Measurements from ENCODE around the gene ZNF133. TPM values are rescaled to one million over a fixed set of nuclear protein-coding genes. Genes with fewer than 3 reads are reported as not detected.
"Not testable (repeated sequence)": the region's sequence is repeated elsewhere in the genome, so short reads cannot be mapped to it uniquely, and the experiment has no call there.

The ZNF133 gene
- total RNA-seq, 8 experiments from 2014 or later = 13.8 to 25.5 (median 18.6) TPM

DNA sequence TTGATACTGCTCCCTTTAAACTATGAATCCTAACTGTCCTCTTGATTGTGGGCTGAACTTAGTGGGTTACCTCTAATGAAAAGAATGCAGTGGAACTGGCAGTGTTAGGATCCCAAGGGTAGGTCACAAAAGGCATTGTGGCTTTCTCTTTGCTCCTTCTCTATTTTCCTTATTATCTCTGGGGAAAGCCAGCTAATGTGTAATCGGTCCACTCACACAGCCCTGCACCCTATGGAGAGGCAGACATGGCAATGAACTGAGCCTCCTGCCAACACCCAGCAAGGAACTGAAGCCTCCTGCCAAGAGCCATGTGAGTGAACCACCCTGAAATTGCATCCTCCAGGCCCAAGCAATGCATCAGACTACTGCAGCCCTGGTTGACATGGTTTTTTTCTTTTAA lies 24.6 kb upstream of the ZNF133 start:
- WGBS, 10 experiments = 0 to 20% (median 0%) methylated on average over 1 of the region's 1 CpG; no CpG with 5 or more reads in 4 of the 10 experiments
- in situ Hi-C loops (cut with MboI; ENCODE audit: low pct_unique_long_range_greater_than_20kb in 2 of 9, low sequenced_read_pairs in 9 of 9, unreplicated experiment in 9 of 9) = loop anchor here in 2 of 9 experiments (25.0 kb wide), 2 partner anchors 226 to 251 kb away; no protein-coding TSS in a partner anchor
- Histone ChIP-seq H3K27ac (no peak overlapping the region), H3K4me3 (no peak overlapping the region), H3K4me1 (replicated peaks in 1 of 2) (peaks cover 8 to 9% of the 10 kb centered on the region in 2 donors)
- ATAC-seq (replicated peaks in 6 of 8) = peak in 2 of 8 experiments; percentile 49 to 87

DNA sequence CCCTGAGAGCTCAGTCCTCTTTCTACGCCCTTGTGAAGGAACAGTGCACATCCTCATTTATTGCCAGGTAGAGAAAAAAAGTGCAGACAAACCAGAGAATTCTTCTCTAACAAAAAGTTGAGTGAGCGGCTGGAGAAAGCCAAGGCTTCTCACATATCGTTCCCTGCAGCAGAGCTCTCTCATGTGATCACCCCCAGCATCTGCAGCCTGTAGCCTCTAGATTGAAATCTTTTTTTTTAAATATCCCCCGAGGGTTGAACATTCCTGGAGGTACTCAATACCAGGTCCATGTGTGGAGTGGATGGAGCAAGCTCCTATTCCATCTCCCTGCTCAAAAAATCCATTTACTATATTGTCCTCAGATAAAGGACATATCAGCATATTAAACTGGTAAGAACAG lies 22.9 kb upstream of the ZNF133 start:
- H3K4me3 ChIP-seq = no peak overlapping the region
- 0 to 83% (median 41%) methylated on average over 1 to 4 of the region's 4 CpGs; no CpG with 5 or more reads in 1 of the 10 experiments for WGBS, 10 experiments
- H3K27ac ChIP-seq = no peak overlapping the region
- peak in 2 of 8 experiments; percentile 40 to 92 for ATAC-seq (replicated peaks in 6 of 8)
- in situ Hi-C loops (cut with MboI; ENCODE audit: low pct_unique_long_range_greater_than_20kb in 2 of 9, low sequenced_read_pairs in 9 of 9, unreplicated experiment in 9 of 9) = loop anchor here in 2 of 9 experiments (25.0 kb wide), 2 partner anchors 228 to 253 kb away; no protein-coding TSS in a partner anchor
- H3K4me1 ChIP-seq (replicated peaks in 1 of 2) = peaks cover 8 to 9% of the 10 kb centered on the region in 2 donors

DNA sequence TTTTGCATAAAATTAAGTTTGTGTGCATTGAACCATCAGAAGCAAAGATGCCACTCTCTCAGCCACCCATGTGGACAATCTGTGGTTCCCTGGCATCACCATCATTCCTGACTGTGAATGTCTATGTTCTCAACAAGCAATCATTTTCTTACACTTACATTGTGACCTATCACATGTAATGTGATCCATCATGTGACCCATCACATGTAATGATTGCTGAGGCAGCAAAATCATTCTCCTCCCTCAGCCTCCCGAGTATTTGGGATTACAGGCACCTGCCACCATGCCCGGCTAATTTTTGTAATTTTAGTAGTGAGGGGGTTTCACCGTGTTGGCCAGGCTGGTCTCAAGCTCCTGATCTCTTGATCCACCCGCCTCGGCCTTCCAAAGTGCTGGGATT lies 22.0 kb upstream of the ZNF133 start:
- no peak overlapping the region for H3K27ac ChIP-seq
- WGBS, 10 experiments = 6 to 70% methylated on average over 3 to 4 of the region's 5 CpGs; no CpG with 5 or more reads in 8 of the 10 experiments
- H3K4me3 ChIP-seq = no peak overlapping the region
- peaks cover 8 to 9% of the 10 kb centered on the region in 2 donors for H3K4me1 ChIP-seq (replicated peaks in 1 of 2)
- ATAC-seq (replicated peaks in 6 of 8) = no peak
- in situ Hi-C loops (cut with MboI; ENCODE audit: low pct_unique_long_range_greater_than_20kb in 2 of 9, low sequenced_read_pairs in 9 of 9, unreplicated experiment in 9 of 9) = loop anchor here in 2 of 9 experiments (25.0 kb wide), 2 partner anchors 229 to 254 kb away; no protein-coding TSS in a partner anchor

DNA sequence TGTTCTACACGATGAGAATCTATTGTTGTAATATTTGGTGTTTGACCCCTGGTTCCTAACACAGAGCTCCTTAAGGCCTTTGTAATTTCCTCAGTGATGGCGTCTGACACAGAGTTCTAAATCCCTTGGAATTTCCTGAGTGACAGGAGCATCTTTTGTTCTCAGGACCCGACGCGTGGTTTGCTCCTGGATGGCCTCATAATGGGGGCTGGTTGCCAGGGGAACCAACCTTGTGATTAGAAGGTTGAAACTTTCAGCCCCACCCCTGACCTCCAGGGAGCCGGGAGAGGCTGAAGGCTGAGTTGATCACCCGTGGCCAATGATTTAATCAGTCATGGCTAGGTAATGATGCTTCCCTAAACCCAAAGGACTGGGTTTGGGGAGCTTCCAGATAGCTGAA lies 20.5 kb upstream of the ZNF133 start:
- H3K4me3 ChIP-seq = no peak overlapping the region
- peak in 5 of 8 experiments; percentile 19 to 70 (median 32) for ATAC-seq (replicated peaks in 6 of 8)
- in situ Hi-C loops (cut with MboI; ENCODE audit: low pct_unique_long_range_greater_than_20kb in 2 of 9, low sequenced_read_pairs in 9 of 9, unreplicated experiment in 9 of 9) = loop anchor here in 2 of 9 experiments (25.0 kb wide), 2 partner anchors 231 to 256 kb away; no protein-coding TSS in a partner anchor
- H3K27ac ChIP-seq = no peak overlapping the region
- WGBS, 10 experiments = 0 to 60% (median 0%) methylated on average over 1 to 5 of the region's 7 CpGs; no CpG with 5 or more reads in 3 of the 10 experiments
- peaks cover 8 to 9% of the 10 kb centered on the region in 2 donors for H3K4me1 ChIP-seq (replicated peaks in 1 of 2)

DNA sequence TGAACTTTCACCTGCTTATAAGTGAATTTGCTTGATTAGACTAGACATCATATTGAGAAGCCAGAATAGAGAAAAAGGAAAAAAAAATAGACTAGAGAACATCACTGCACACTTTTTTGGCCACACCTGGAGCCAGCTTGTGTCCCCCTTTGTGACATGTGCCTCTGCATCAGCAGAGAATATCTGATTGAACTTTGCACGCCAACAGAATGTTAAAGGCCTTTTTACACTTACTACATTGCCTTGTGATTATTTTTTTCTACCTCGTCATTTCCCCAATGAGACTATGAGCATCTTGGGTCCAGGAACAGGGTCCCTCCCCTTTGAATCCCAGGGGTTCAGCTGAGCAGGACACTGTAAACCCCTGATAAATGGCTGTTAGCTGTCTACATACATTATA lies 17.2 kb upstream of the ZNF133 start:
- no peak overlapping the region for H3K4me3 ChIP-seq
- H3K27ac ChIP-seq = no peak overlapping the region
- in situ Hi-C loops (cut with MboI; ENCODE audit: low pct_unique_long_range_greater_than_20kb in 2 of 9, low sequenced_read_pairs in 9 of 9, unreplicated experiment in 9 of 9) = loop anchor here in 2 of 9 experiments (25.0 kb wide), 2 partner anchors 234 to 259 kb away; no protein-coding TSS in a partner anchor
- ATAC-seq (replicated peaks in 6 of 8) = no peak
- WGBS, 10 experiments = 19 to 100% (median 80%) methylated on average over 1 to 2 of the region's 2 CpGs; no CpG with 5 or more reads in 4 of the 10 experiments
- peaks cover 8 to 9% of the 10 kb centered on the region in 2 donors for H3K4me1 ChIP-seq (replicated peaks in 1 of 2)

DNA sequence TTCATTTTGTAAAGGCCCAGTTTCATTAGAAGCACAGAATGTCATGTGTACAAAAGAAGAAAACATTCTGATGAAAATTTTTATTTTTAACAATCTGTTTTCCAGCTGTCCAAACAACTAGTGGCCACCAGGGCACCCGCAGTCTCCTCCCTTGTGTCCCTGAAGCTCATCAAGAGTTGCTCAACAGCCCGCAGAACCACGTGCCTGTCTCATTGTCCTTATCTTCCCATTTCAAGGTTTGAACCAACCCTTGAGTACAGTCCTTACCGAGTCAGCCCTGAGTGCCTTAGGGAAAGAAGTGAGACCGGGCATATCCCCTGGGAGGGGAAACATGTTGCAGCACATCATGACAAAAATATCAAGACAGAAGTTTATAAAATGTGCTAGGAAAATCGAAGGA lies 15.9 kb upstream of the ZNF133 start:
- in situ Hi-C loops (cut with MboI; ENCODE audit: low pct_unique_long_range_greater_than_20kb in 2 of 9, low sequenced_read_pairs in 9 of 9, unreplicated experiment in 9 of 9) = loop anchor here in 2 of 9 experiments (25.0 kb wide), 2 partner anchors 235 to 260 kb away; no protein-coding TSS in a partner anchor
- WGBS, 10 experiments = 4 to 80% (median 69%) methylated on average over 3 to 6 of the region's 6 CpGs; no CpG with 5 or more reads in 1 of the 10 experiments

DNA sequence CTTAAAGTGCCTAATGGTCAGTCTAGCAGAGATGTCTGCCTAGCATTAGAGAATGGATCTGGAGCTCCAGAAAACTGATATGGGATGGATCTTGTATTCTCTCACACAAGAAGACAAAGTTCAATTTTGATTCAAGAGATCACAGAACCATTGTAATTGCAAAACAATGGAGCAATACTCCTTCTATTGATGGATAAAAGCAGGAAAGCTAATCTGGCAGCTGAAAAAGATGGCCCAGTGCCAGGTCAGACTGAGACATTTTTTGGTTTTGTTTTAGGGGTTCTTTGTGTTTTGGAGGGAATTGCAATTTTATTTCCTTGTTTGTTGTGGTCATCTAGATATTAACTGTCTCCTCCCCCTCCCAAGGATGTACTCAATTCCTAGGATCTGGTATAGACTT lies 14.6 kb upstream of the ZNF133 start:
- Histone ChIP-seq H3K4me3 (no peak overlapping the region), H3K27ac (no peak overlapping the region), H3K4me1 (replicated peaks in 1 of 2) (no peaks in the 10 kb centered on the region)
- ATAC-seq (replicated peaks in 6 of 8) = no peak
- in situ Hi-C loops (cut with MboI; ENCODE audit: low pct_unique_long_range_greater_than_20kb in 2 of 9, low sequenced_read_pairs in 9 of 9, unreplicated experiment in 9 of 9) = loop anchor here in 2 of 9 experiments (25.0 kb wide), 2 partner anchors 236 to 261 kb away; no protein-coding TSS in a partner anchor

More for the DNA sequence above, 15.9 kb upstream of the ZNF133 start:
- no peak overlapping the region for H3K4me3 ChIP-seq
- peak in 3 of 8 experiments; percentile 49 to 86 (median 79) for ATAC-seq (replicated peaks in 6 of 8)
- peaks cover 7% of the 10 kb centered on the region in 2 donors for H3K4me1 ChIP-seq (replicated peaks in 1 of 2)
- H3K27ac ChIP-seq = no peak overlapping the region

DNA sequence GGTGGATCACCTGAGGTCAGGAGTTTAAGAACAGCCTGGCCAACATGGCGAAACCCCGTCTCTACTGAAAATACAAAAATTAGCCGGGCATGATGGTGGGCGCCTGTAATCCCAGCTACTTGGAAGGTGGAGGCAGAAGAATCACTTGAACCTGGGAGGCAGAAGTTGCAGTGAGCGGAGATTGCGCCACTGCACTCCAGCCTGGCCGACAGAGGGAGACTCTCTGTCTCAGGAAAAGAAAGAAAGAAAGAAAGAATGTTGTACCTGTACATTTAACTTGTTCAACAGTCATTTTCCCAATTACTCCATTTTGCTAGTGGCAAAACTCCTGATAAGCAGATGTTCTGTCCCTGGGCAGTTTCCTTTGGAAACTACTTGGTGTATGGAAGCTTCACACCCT lies 12.4 kb upstream of the ZNF133 start:
- H3K4me1 ChIP-seq (replicated peaks in 1 of 2); H3K4me3 ChIP-seq; ATAC-seq (replicated peaks in 6 of 8); in situ Hi-C loops (cut with MboI; ENCODE audit: low pct_unique_long_range_greater_than_20kb in 2 of 9, low sequenced_read_pairs in 9 of 9, unreplicated experiment in 9 of 9); H3K27ac ChIP-seq: not testable (repeated sequence)
- 60 to 100% (median 90%) methylated on average over 1 to 7 of the region's 7 CpGs; no CpG with 5 or more reads in 4 of the 10 experiments for WGBS, 10 experiments

DNA sequence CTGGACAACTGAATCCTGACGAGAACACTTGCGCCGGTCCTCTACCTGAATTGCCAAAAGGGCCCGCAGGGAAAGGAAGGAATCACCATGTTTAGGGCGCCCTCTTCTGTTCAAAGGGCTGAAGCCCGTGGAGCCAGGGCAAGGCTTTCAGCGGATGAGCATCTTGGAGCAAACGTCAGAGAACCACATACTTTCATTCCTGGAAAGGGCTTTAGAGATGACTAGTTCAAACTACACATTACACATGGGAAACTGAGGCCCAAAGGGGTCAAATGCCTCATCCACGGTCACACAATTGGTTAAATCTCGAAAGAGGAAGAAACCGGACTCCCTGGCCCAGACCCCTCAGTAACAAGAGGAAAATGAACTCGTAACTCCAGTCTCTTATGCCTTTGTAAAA lies 11.5 kb upstream of the ZNF133 start:
- H3K4me1 ChIP-seq (replicated peaks in 1 of 2) = no peaks in the 10 kb centered on the region
- peak; percentile 61 to 98 (median 82) for ATAC-seq (replicated peaks in 6 of 8)
- WGBS, 10 experiments = 6 to 38% (median 19%) methylated on average over 5 to 12 of the region's 12 CpGs
- H3K4me3 ChIP-seq = no peak overlapping the region
- in situ Hi-C loops (cut with MboI; ENCODE audit: low pct_unique_long_range_greater_than_20kb in 2 of 9, low sequenced_read_pairs in 9 of 9, unreplicated experiment in 9 of 9) = no loop called here
- no peak overlapping the region for H3K27ac ChIP-seq

DNA sequence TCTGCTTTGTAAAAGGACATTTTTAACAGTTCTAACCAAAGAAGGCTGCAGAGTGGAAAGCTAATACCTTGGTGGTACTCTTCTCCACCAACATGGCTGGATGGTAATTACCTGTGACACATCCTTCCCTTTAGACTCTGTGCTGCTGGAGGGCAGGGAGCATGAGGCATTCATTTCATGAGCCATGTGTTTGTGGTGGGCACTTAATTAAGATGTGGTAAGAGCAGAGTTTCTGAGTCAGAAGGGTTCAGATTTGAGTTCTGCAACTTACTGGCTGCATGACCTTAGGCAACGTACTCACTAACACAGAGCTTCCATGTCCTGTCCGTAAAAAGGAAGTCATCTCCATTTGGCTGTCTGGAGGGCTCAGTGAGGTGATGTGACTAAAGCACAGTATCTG lies 9.1 kb upstream of the ZNF133 start:
- no peak overlapping the region for H3K4me3 ChIP-seq
- no peaks in the 10 kb centered on the region for H3K4me1 ChIP-seq (replicated peaks in 1 of 2)
- 39 to 100% (median 75%) methylated on average over 1 to 2 of the region's 2 CpGs; no CpG with 5 or more reads in 5 of the 10 experiments for WGBS, 10 experiments
- no peak overlapping the region for H3K27ac ChIP-seq
- in situ Hi-C loops (cut with MboI; ENCODE audit: low pct_unique_long_range_greater_than_20kb in 2 of 9, low sequenced_read_pairs in 9 of 9, unreplicated experiment in 9 of 9) = no loop called here
- no peak for ATAC-seq (replicated peaks in 6 of 8)

DNA sequence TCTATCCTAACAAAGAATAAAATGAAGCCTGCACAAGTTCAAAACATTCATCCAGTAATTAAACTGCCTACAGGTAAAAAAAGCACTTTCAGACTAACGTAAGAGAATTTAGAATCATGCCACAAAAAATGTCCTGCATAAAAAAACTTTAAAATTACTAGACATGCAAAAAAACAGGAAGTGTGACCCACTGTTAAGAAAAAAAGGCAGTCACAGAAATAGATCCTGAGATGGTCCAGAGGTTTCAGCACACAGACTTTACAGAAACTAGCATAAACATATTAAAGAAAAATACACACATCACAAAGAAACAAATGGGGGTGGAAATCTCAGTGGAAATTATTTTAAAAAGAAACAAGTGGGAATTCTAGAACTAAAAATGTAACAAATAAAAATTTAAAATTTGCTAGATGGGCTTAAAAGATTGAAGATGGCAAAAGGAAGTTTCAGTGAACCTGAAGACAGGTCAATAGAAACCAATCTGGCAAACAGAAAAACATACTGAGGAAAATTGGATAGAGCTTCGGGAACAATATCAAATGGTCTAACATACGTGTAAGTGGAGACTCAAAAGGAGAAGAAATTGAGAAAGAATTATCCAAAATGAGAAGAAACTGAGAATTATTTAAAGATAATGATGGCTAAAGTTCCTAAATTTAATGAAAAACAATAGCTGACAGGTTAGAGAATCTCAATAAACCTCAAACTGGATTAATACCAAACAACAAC lies 3.4 kb upstream of the ZNF133 start:
- 0 to 82% (median 44%) methylated on average over 1 to 3 of the region's 3 CpGs for WGBS, 10 experiments
- peaks cover 6 to 10% of the 10 kb centered on the region in 2 donors for H3K4me1 ChIP-seq (replicated peaks in 1 of 2)
- ATAC-seq (replicated peaks in 6 of 8) = no peak
- no peak overlapping the region for H3K4me3 ChIP-seq
- in situ Hi-C loops (cut with MboI; ENCODE audit: low pct_unique_long_range_greater_than_20kb in 2 of 9, low sequenced_read_pairs in 9 of 9, unreplicated experiment in 9 of 9) = no loop called here
- no peak overlapping the region for H3K27ac ChIP-seq

DNA sequence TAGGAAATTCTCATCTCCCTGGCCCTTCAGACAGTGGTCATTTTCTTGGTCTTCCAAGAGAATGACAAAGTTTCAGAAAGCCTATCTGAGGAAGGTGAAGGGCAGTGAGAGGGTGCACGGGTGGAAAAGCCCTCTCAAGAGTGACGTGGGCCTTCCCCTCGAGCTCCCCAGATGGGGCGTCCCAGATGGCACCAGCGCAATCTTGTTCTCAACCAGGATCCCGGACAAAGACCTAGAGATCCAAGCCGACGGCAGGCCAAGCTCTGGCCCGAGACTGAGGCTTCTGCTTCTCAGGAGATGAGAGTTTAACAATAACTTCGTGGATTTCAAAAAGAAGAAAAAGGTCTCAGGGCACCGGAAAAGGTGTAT lies 797 bp upstream of the ZNF133 start:
- Histone ChIP-seq H3K4me1 (replicated peaks in 1 of 2) (peaks cover 6 to 10% of the 10 kb centered on the region in 2 donors), H3K4me3 (peak overlapping the region; percentile 50 to 83 (median 66)), H3K27ac (peak overlapping the region; percentile 93 to 96)
- WGBS, 10 experiments = 0 to 22% (median 9%) methylated on average over 1 to 9 of the region's 11 CpGs
- in situ Hi-C loops (cut with MboI; ENCODE audit: low pct_unique_long_range_greater_than_20kb in 2 of 9, low sequenced_read_pairs in 9 of 9, unreplicated experiment in 9 of 9) = no loop called here
- ATAC-seq (replicated peaks in 6 of 8) = peak in 2 of 8 experiments; percentile 8 to 9

DNA sequence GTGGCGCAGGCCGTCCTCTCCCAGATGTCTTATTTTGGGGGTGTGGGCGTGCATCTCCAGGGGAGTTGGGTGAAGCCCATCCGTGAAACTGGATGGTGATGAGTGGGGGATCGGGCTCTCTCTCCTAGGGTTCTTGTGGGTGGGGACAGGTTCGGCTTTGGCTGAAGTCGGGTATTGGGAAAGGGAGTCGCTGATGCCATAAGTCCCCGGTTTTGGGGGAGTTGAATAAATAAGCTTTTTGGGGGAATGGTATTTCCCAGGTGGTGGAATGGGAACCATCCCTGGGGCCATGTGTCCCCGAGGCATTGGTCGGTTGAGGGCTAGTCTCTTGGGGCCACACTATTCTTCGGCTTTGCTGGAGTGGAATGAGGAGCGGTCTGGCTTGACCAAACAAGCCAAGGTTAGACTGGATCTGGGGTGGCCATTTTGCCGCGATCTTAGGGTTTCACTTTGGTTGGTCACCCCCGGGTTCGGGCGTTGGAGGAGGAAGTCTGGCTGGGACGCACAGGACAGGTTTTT lies 481 bp downstream of the ZNF133 start:
- H3K4me3 ChIP-seq = peak overlapping the region; percentile 50 to 83 (median 66)
- peak overlapping the region; percentile 93 to 96 for H3K27ac ChIP-seq
- 0 to 50% (median 0%) methylated on average over 1 to 8 of the region's 19 CpGs; no CpG with 5 or more reads in 2 of the 10 experiments for WGBS, 10 experiments
- in situ Hi-C loops (cut with MboI; ENCODE audit: low pct_unique_long_range_greater_than_20kb in 2 of 9, low sequenced_read_pairs in 9 of 9, unreplicated experiment in 9 of 9) = no loop called here
- H3K4me1 ChIP-seq (replicated peaks in 1 of 2) = peaks cover 6 to 10% of the 10 kb centered on the region in 2 donors
- ATAC-seq (replicated peaks in 6 of 8) = peak in 2 of 8 experiments; percentile 8 to 30

Data from motor neuron (in vitro differentiated cells).